GM21723 (cell line): ENCODE data around the gene BRD9.
"Not testable (repeated sequence)": the region's sequence is repeated elsewhere in the genome, so short reads cannot be mapped to it uniquely, and the experiment has no call there.

ENCODE experiments used
- ATAC-seq: cut with Tn5 transposase; IDR thresholded peaks from one replicate; pipeline ENCODE4 v1.9.1; 2021; ENCODE audit warnings: mild to moderate bottlenecking, moderate library complexity; ENCODE audit not compliant: unreplicated experiment

The BRD9 gene

GRCh38 chr5:846602-847091 is 46.0 kb downstream of the BRD9 start:
- not testable (repeated sequence) for ATAC-seq

- not testable (repeated sequence) for ATAC-seq
These were observed 46.7 kb downstream of the BRD9 start for GRCh38 chr5:845676-846601.

GRCh38 chr5:845031-845675 is 47.4 kb downstream of the BRD9 start:
- ATAC-seq = not testable (repeated sequence)

- not testable (repeated sequence) for ATAC-seq
These were observed 48.2 kb downstream of the BRD9 start for GRCh38 chr5:844426-844825.

GRCh38 chr5:843926-844325 is 48.7 kb downstream of the BRD9 start:
- not testable (repeated sequence) for ATAC-seq

- not testable (repeated sequence) for ATAC-seq
These were observed 49.2 kb downstream of the BRD9 start for GRCh38 chr5:843371-843770.

- not testable (repeated sequence) for ATAC-seq
These were observed 50.0 kb downstream of the BRD9 start for GRCh38 chr5:842402-843221.

- not testable (repeated sequence) for ATAC-seq
These were observed 50.8 kb downstream of the BRD9 start for GRCh38 chr5:841531-842401.

GRCh38 chr5:840974-841435 is 51.6 kb downstream of the BRD9 start:
- not testable (repeated sequence) for ATAC-seq

- ATAC-seq = not testable (repeated sequence)
These were observed 52.3 kb downstream of the BRD9 start for GRCh38 chr5:840118-840973.

GRCh38 chr5:838431-838851 is 54.2 kb downstream of the BRD9 start:
- ATAC-seq = not testable (repeated sequence)

GRCh38 chr5:837621-838121 is 54.9 kb downstream of the BRD9 start:
- not testable (repeated sequence) for ATAC-seq

- not testable (repeated sequence) for ATAC-seq
These were observed 56.5 kb downstream of the BRD9 start for GRCh38 chr5:835933-836612.

- not testable (repeated sequence) for ATAC-seq
These were observed 58.6 kb downstream of the BRD9 start for GRCh38 chr5:834013-834412.

GRCh38 chr5:828194-828593 is 64.4 kb downstream of the BRD9 start:
- ATAC-seq = not testable (repeated sequence)

GRCh38 chr5:825544-825943 is 67.1 kb downstream of the BRD9 start:
- not testable (repeated sequence) for ATAC-seq

GRCh38 chr5:821504-821903 is 71.1 kb downstream of the BRD9 start:
- no peak for ATAC-seq

- ATAC-seq = no peak
These were observed 72.4 kb downstream of the BRD9 start for GRCh38 chr5:820245-820644.
